GM12878 (cell line): ENCODE data around the gene HSD3B1.

Experiments
- CHD2 ChIP-seq: IDR thresholded peaks from 2 replicates; pipeline ENCODE4 v1.6.1; 2011; ENCODE audit warnings: low read depth, low read length, improper control_type of control experiment, borderline replicate concordance
- CUX1 ChIP-seq: IDR thresholded peaks from 2 replicates; pipeline ENCODE4 v1.6.1; 2012; ENCODE audit warnings: improper control_type of control experiment, low read depth, low read length; ENCODE audit not compliant: insufficient replicate concordance
- JUNB ChIP-seq: IDR thresholded peaks from 2 replicates; pipeline ENCODE4 v1.6.1; 2016; ENCODE audit warnings: antibody characterized with exemption, mild to moderate bottlenecking
- KDM1A ChIP-seq: fragments of 200-600 bp; sonication (generic); IDR thresholded peaks from 2 replicates; pipeline ENCODE4 v1.6.1; 2016; ENCODE audit warnings: borderline replicate concordance
- NFIC ChIP-seq: IDR thresholded peaks from 2 replicates; pipeline ENCODE4 v1.6.1; 2012; ENCODE audit warnings: low read depth, mild to moderate bottlenecking, inconsistent platforms, low read length, moderate library complexity
- POLR2A ChIP-seq: IDR thresholded peaks from 2 replicates; pipeline ENCODE4 v1.6.1; 2011; ENCODE audit warnings: low read depth, mild to moderate bottlenecking, low read length
- SUZ12 ChIP-seq: fragments of 200-600 bp; sonication (generic); IDR thresholded peaks from one replicate; pipeline ENCODE4 v1.6.1; 2018; ENCODE audit warnings: antibody characterized with exemption, mild to moderate bottlenecking; ENCODE audit not compliant: unreplicated experiment
- YY1 ChIP-seq: IDR thresholded peaks from 2 replicates; pipeline ENCODE4 v1.6.1; 2011; ENCODE audit warnings: low read depth, mild to moderate bottlenecking, low read length
- TF ChIP-seq, protein P1 (sequence below), 3 experiments: IDR thresholded peaks in 2 of 3; conservative IDR thresholded peaks in 1 of 3; 2 replicates each; pipeline ENCODE4 v1.5.1; 2011; ENCODE audit warnings: low read depth in 3 of 3, low read length in 3 of 3, mild to moderate bottlenecking in 3 of 3, control low read depth in 2 of 3, moderate library complexity in 2 of 3, inconsistent platforms in 1 of 3, mixed read lengths in 1 of 3; ENCODE audit not compliant: control insufficient read depth in 2 of 3, insufficient read depth in 1 of 3; ENCODE audit errors: extremely low read depth in 1 of 3

GRCh38 chr1:119481951-119482350 lies 25.1 kb upstream of the HSD3B1 start:
- no peak for TF ChIP-seq CHD2
- TF ChIP-seq SUZ12, result no peak
- TF ChIP-seq POLR2A, result no peak
- TF ChIP-seq, protein P1, sequence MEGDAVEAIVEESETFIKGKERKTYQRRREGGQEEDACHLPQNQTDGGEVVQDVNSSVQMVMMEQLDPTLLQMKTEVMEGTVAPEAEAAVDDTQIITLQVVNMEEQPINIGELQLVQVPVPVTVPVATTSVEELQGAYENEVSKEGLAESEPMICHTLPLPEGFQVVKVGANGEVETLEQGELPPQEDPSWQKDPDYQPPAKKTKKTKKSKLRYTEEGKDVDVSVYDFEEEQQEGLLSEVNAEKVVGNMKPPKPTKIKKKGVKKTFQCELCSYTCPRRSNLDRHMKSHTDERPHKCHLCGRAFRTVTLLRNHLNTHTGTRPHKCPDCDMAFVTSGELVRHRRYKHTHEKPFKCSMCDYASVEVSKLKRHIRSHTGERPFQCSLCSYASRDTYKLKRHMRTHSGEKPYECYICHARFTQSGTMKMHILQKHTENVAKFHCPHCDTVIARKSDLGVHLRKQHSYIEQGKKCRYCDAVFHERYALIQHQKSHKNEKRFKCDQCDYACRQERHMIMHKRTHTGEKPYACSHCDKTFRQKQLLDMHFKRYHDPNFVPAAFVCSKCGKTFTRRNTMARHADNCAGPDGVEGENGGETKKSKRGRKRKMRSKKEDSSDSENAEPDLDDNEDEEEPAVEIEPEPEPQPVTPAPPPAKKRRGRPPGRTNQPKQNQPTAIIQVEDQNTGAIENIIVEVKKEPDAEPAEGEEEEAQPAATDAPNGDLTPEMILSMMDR (IDR thresholded peaks at IDR 0.05 in 2 of 3, conservative IDR thresholded peaks at IDR 0.05 in 1 of 3; ENCODE audit: control insufficient read depth in 2 of 3, extremely low read depth in 1 of 3, insufficient read depth in 1 of 3, low read depth in 3 of 3, low read length in 3 of 3), result no peak
- no peak for TF ChIP-seq JUNB
- no peak for TF ChIP-seq KDM1A
- no peak for TF ChIP-seq YY1
- TF ChIP-seq NFIC, result no peak
- TF ChIP-seq CUX1, result no peak
